AG09309 (cell line): Measurements from ENCODE around the gene CD300LD.
"Not testable (repeated sequence)": the region's sequence is repeated elsewhere in the genome, so short reads cannot be mapped to it uniquely, and the experiment has no call there.

Experiments used
- DNase-seq: peaks from one replicate; pipeline ENCODE4 v3.0.0-alpha.2; 2010; ENCODE audit warnings: low read depth
- H3K4me3 ChIP-seq: 2 replicates; pipeline ENCODE4 v1.5.1; 2011; ENCODE audit warnings: mild to moderate bottlenecking, low read depth, low read length, moderate library complexity; ENCODE audit not compliant: control insufficient read depth
- CTCF ChIP-seq: IDR thresholded peaks from 2 replicates; pipeline ENCODE4 v1.5.1; 2011; ENCODE audit warnings: mild to moderate bottlenecking, low read depth, low read length, inconsistent platforms; ENCODE audit not compliant: insufficient read depth, control insufficient read depth; ENCODE audit errors: missing control alignments

CD300LD gene

GRCh38 chr17:74567397-74567796 is 24.7 kb downstream of the CD300LD start, which contains the start of gene CD300H:
Gene CD300H, minus strand, starts transcription at chr17:74567509.
- DNase-seq: no peak
- no peak within 1 kb of the TSS for H3K4me3 ChIP-seq
- TF ChIP-seq CTCF: no peak

GRCh38 chr17:74566132-74566753 is 25.8 kb downstream of the CD300LD start:
- no peak for DNase-seq
- TF ChIP-seq CTCF: peak; percentile 58
- H3K4me3 ChIP-seq: no peak overlapping the region

GRCh38 chr17:74565126-74565525 is 27.0 kb downstream of the CD300LD start:
- no peak for DNase-seq
- TF ChIP-seq CTCF: no peak
- H3K4me3 ChIP-seq: no peak overlapping the region

DNA sequence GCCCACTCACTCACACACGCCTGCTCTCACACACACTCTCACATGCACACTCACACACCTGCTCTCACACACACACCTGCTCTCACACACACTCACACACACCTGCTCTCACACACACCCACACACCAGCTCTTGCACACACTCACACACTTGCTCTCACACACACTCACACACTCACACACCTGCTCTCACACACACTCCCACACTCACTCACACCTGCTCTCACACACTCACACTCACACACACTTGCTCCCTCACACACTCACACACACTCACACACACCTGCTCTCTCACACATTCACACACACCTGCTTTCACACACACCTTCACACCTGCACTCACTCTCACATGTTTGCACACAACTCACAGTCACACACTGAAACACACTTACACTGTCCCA is 28.7 kb downstream of the CD300LD start:
- no peak for DNase-seq
- H3K4me3 ChIP-seq: no peak overlapping the region
- TF ChIP-seq CTCF: no peak

GRCh38 chr17:74561586-74561985 is 30.5 kb downstream of the CD300LD start:
- DNase-seq: no peak
- no peak overlapping the region for H3K4me3 ChIP-seq
- TF ChIP-seq CTCF: no peak

- no peak for TF ChIP-seq CTCF
- DNase-seq: no peak
- no peak overlapping the region for H3K4me3 ChIP-seq
These were observed 33.1 kb downstream of the CD300LD start for GRCh38 chr17:74558882-74559519.

DNA sequence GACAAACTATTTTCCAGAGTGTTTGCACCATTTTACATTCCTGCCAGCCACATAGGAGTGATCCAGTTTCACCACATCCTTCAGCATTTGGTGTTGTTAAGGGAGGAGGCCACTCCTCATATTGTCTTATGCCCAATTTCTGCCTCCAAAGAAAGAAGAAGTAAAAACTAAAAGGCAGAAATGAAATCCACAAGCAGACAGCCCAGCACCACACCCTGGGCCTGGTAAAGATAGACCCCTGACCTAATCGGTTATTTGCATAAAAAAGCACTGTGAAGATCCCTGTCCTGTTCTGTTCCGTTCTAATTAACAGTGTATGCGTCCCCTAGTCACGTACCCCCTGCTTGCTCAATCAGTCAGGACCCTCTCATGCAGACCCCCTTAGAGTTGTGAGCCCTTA is 33.7 kb downstream of the CD300LD start:
- DNase-seq, H3K4me3 ChIP-seq: not testable (repeated sequence)
